GM12891 (cell line): Measurements from ENCODE around the gene UCHL3.

Experiments
- POLR2A ChIP-seq: IDR thresholded peaks from 2 replicates; pipeline ENCODE4 v1.6.1; 2011; ENCODE audit warnings: low read depth, low read length, control low read depth
- POLR2AphosphoS5 ChIP-seq: IDR thresholded peaks from 2 replicates; pipeline ENCODE4 v1.6.1; 2011; ENCODE audit warnings: low read depth, low read length, control low read depth
- SPI1 ChIP-seq: IDR thresholded peaks from 2 replicates; pipeline ENCODE4 v1.6.1; 2011; ENCODE audit warnings: low read depth, low read length, control low read depth
- TAF1 ChIP-seq: IDR thresholded peaks from 2 replicates; pipeline ENCODE4 v1.6.1; 2011; ENCODE audit warnings: low read depth, low read length, control low read depth

- no peak for TF ChIP-seq POLR2AphosphoS5
- no peak for TF ChIP-seq POLR2A
- no peak for TF ChIP-seq TAF1
- TF ChIP-seq SPI1 = no peak
Observed at GRCh38 chr13:75550159-75550567, 572 bp downstream of the UCHL3 start.
